H1 (cell line): ENCODE results near the gene MACF1. TPM values are rescaled to one million over a fixed set of nuclear protein-coding genes. Genes with fewer than 3 reads are reported as not detected.

Experiments used
- CTCF ChIA-PET: fragments of 300-600 bp; sonication (Branson Sonifier 250); formaldehyde crosslinking; loops from one replicate; lab custom pipeline; 2021; ENCODE audit not compliant: partially characterized antibody; lab: Charles Lee
- POLR2A ChIA-PET: fragments of 300-600 bp; sonication (Branson Sonifier 250); formaldehyde crosslinking; loops from one replicate; lab custom pipeline; 2021; ENCODE audit warnings: inconsistent platforms; ENCODE audit not compliant: partially characterized antibody; lab: Charles Lee
- DNase-seq, 2 experiments: peaks; one replicate each; pipeline versions ENCODE4 v3.0.0 to v3.0.0-alpha.2; 2010 to 2022; ENCODE audit warnings: low spot score in 2 of 2, low read depth in 1 of 2, mixed read lengths in 1 of 2
- FAIRE-seq: peaks from 2 replicates; lab custom pipeline; 2011; peaks lifted over from hg19 to GRCh38; lab: Jason Lieb, UNC
- H2AFZ ChIP-seq: 2 replicates; pipeline ENCODE4 v1.8.1; 2012; ENCODE audit warnings: low read length, inconsistent platforms
- H2AK5ac ChIP-seq: 2 replicates; pipeline ENCODE4 v1.6.1; 2013; ENCODE audit warnings: low read depth, low read length
- H2BK120ac ChIP-seq: replicated peaks from 2 replicates; pipeline ENCODE3; 2013; ENCODE audit warnings: low read depth, low read length, inconsistent platforms
- H2BK12ac ChIP-seq: 2 replicates; pipeline ENCODE4 v1.6.1; 2013; ENCODE audit warnings: low read depth, low read length
- H2BK15ac ChIP-seq: 2 replicates; pipeline ENCODE4 v1.6.1; 2013; ENCODE audit warnings: low read length
- H2BK20ac ChIP-seq: 2 replicates; pipeline ENCODE4 v1.6.1; 2013; ENCODE audit warnings: low read length
- H2BK5ac ChIP-seq: 2 replicates; pipeline ENCODE4 v1.6.1; 2013; ENCODE audit warnings: low read depth, low read length
- H3K14ac ChIP-seq: 2 replicates; pipeline ENCODE4 v1.6.1; 2013; ENCODE audit warnings: inconsistent platforms; ENCODE audit not compliant: insufficient read length
- H3K18ac ChIP-seq: 2 replicates; pipeline ENCODE4 v1.6.1; 2013; ENCODE audit warnings: low read length; ENCODE audit errors: extremely low read depth
- H3K23ac ChIP-seq: 2 replicates; pipeline ENCODE4 v1.6.1; 2013; ENCODE audit warnings: inconsistent platforms; ENCODE audit not compliant: insufficient read length
- H3K23me2 ChIP-seq: 2 replicates; pipeline ENCODE4 v1.6.1; 2013; ENCODE audit warnings: low read depth, low read length
- H3K27ac ChIP-seq: 2 replicates; pipeline ENCODE4 v1.6.1; 2011; ENCODE audit warnings: low read depth, low read length, inconsistent platforms
- H3K27me3 ChIP-seq, 4 experiments: replicated peaks in 1 of 4; 1 replicate in 1 of 4; 2 replicates in 3 of 4; pipeline versions ENCODE4 v1.6.1 to v1.8.1; 2011 to 2013; ENCODE audit warnings: low read length in 3 of 4, mild to moderate bottlenecking in 3 of 4, inconsistent platforms in 2 of 4, mixed read lengths in 2 of 4, moderate library complexity in 1 of 4; ENCODE audit not compliant: control insufficient read depth in 3 of 4, insufficient read depth in 3 of 4; ENCODE audit errors: extremely low read depth in 1 of 4
- H3K36me3 ChIP-seq, 4 experiments: 2 replicates each; pipeline versions ENCODE4 v1.6.1 to v1.8.1; 2011 to 2013; ENCODE audit warnings: mild to moderate bottlenecking in 4 of 4, low read length in 3 of 4, moderate library complexity in 2 of 4, control low read depth in 1 of 4, inconsistent platforms in 1 of 4; ENCODE audit not compliant: insufficient read depth in 4 of 4, control insufficient read depth in 2 of 4
- H3K4ac ChIP-seq: replicated peaks from 2 replicates; pipeline ENCODE3; 2013; ENCODE audit warnings: low read length, low read depth, mixed read lengths, inconsistent platforms; ENCODE audit not compliant: insufficient read length
- H3K4me1 ChIP-seq, 4 experiments: replicated peaks in 1 of 4; 1 replicate in 1 of 4; 2 replicates in 3 of 4; pipeline versions ENCODE4 v1.6.1 to v1.8.1; 2011 to 2013; ENCODE audit warnings: low read length in 3 of 4, inconsistent platforms in 2 of 4, mixed read lengths in 1 of 4; ENCODE audit not compliant: insufficient read depth in 4 of 4, control insufficient read depth in 3 of 4
- H3K4me2 ChIP-seq, 2 experiments: 2 replicates each; pipeline versions ENCODE4 v1.6.1 to v1.8.1; 2011 to 2013; ENCODE audit warnings: low read depth in 2 of 2, low read length in 2 of 2, control low read depth in 1 of 2, inconsistent platforms in 1 of 2, mild to moderate bottlenecking in 1 of 2; ENCODE audit not compliant: insufficient read depth in 1 of 2
- H3K4me3 ChIP-seq, 4 experiments: fragments of 200-600, 300-600 bp in 1 of 4; sonication (generic), shearing (Covaris generic), sonication (Bioruptor Twin) in 1 of 4; 2 replicates each; pipeline versions ENCODE4 v1.5.1 to v1.8.1; 2011 to 2016; ENCODE audit warnings: low read length in 4 of 4, low read depth in 3 of 4, control low read depth in 2 of 4, inconsistent platforms in 2 of 4, mild to moderate bottlenecking in 2 of 4, mixed read lengths in 1 of 4, moderate library complexity in 1 of 4; ENCODE audit not compliant: insufficient read depth in 2 of 4; ENCODE audit errors: extremely low read depth in 1 of 4
- H3K56ac ChIP-seq: replicated peaks from 2 replicates; pipeline ENCODE3; 2013; ENCODE audit warnings: low read depth, mild to moderate bottlenecking, mixed read lengths, low read length, inconsistent platforms; ENCODE audit not compliant: insufficient read length
- H3K79me1 ChIP-seq: 2 replicates; pipeline ENCODE4 v1.6.1; 2013; ENCODE audit warnings: low read depth, low read length, control low read depth
- H3K79me2 ChIP-seq, 2 experiments: 2 replicates each; pipeline versions ENCODE4 v1.6.1 to v1.8.1; 2012 to 2013; ENCODE audit warnings: low read length in 2 of 2, mild to moderate bottlenecking in 2 of 2, inconsistent platforms in 1 of 2; ENCODE audit not compliant: insufficient read depth in 2 of 2, control insufficient read depth in 1 of 2
- H3K9ac ChIP-seq, 4 experiments: replicated peaks in 1 of 4; 1 replicate in 1 of 4; 2 replicates in 3 of 4; pipeline versions ENCODE4 v1.6.1 to v1.8.1; 2011 to 2013; ENCODE audit warnings: low read depth in 3 of 4, low read length in 3 of 4, control low read depth in 2 of 4, mild to moderate bottlenecking in 2 of 4, moderate library complexity in 2 of 4, inconsistent platforms in 1 of 4; ENCODE audit errors: extremely low read depth in 1 of 4
- H3K9me3 ChIP-seq, 2 experiments: 2 replicates each; pipeline versions ENCODE4 v1.6.1 to v1.8.1; 2012 to 2013; ENCODE audit warnings: mild to moderate bottlenecking in 2 of 2, moderate library complexity in 2 of 2, control low read depth in 1 of 2, inconsistent platforms in 1 of 2, low read depth in 1 of 2, low read length in 1 of 2, mixed read lengths in 1 of 2; ENCODE audit not compliant: insufficient read depth in 2 of 2
- H4K20me1 ChIP-seq, 2 experiments: replicated peaks in 1 of 2; 2 replicates each; pipeline versions ENCODE3 to v1.8.1; 2011 to 2013; ENCODE audit warnings: inconsistent platforms in 2 of 2, low read length in 2 of 2, mild to moderate bottlenecking in 1 of 2; ENCODE audit not compliant: insufficient read depth in 2 of 2, control insufficient read depth in 1 of 2
- H4K5ac ChIP-seq: 2 replicates; pipeline ENCODE4 v1.6.1; 2013; ENCODE audit warnings: low read length, low read depth, mixed read lengths, inconsistent platforms; ENCODE audit not compliant: insufficient read length
- H4K8ac ChIP-seq: 2 replicates; pipeline ENCODE4 v1.8.0; 2013; ENCODE audit warnings: mild to moderate bottlenecking, moderate library complexity, low read length, inconsistent platforms; ENCODE audit not compliant: insufficient read depth; ENCODE audit errors: extremely low read depth
- H4K91ac ChIP-seq: replicated peaks from 2 replicates; pipeline ENCODE3; 2013; ENCODE audit warnings: low read length, mixed read lengths, inconsistent platforms; ENCODE audit not compliant: insufficient read length
- WGBS, 2 experiments: shearing (Covaris generic) in 1 of 2; methylation state at CpG; one replicate each; pipeline versions ENCODE4 v1.1.6 to v1.1.7; 2013 to 2015; ENCODE audit warnings: low lambda C conversion rate in 2 of 2, mixed read lengths in 2 of 2, inconsistent platforms in 1 of 2, low coverage in 1 of 2, missing lambda C conversion rate in 1 of 2; ENCODE audit not compliant: insufficient replicate concordance in 2 of 2, insufficient coverage in 1 of 2, insufficient read length in 1 of 2; ENCODE audit errors: extremely low coverage in 1 of 2, missing lambda C conversion rate in 1 of 2; 5-methylcytosine and 5-hydroxymethylcytosine counted together
- polyA plus RNA-seq, 7 experiments: library from polyadenylated mRNA; depleted of rRNA in 3 of 7; stranded (reverse) in 5 of 7; unstranded in 2 of 7; fragments of >200 nt in 5 of 7; fragments of 200-250 nt in 2 of 7; gene quantifications; 1 replicate in 5 of 7; 2 replicates in 1 of 7; 4 replicates in 1 of 7; pipeline versions ENCODE4 v1.2.1 to v1.2.3, GENCODE V29; 2011 to 2013; ENCODE audit warnings: missing spikeins in 2 of 7, mixed read lengths in 2 of 7
- total RNA-seq: library from RNA; stranded (reverse); fragmentation: NEBNext Ultra II Directional; extraction: Animal tissue kit (Norgen Biotek cat#: 25700); gene quantifications from 2 replicates; pipeline ENCODE4 v1.2.1, GENCODE V29; 2021

Gene MACF1
- total and polyA plus RNA-seq, 2 of the 8 experiments (the other 6 are each of a cell fraction or from before 2014, with no cell fraction given) = 59.8 to 285 TPM

DNA sequence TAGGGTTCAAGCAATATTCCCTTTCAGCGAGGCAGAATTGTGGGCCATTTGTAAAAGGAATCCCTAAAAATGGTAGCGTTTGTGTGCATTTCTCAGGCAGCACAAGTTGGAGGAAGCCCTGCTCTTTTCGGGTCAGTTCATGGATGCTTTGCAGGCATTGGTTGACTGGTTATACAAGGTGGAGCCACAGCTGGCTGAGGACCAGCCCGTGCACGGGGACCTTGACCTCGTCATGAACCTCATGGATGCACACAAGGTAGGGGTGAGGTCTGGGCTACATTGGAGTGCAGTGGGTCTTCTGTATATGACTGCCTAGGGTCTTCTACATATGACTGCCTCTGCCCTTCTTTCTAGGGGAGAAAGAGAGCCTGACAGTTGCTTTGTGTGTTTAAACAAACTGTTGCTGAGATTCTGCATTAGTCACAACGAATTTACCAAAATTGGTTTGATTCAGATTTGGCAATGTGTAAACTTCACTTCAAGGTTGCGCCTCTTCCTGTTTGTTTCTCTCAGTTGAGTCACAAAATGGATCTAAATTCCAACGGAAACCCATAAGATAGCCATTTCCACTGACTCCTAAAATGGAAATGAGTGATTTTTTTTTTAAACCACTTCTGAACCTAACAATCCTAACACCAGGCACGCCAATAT, 246.6 kb downstream of the MACF1 start:
- WGBS, 2 experiments = 91% methylated on average over 10 of the region's 10 CpGs; no CpG with 5 or more reads in 1 of the 2 experiments
- peaks cover 2% of the 10 kb centered on the region in 2 experiments for H4K20me1 ChIP-seq
- no peaks in the 10 kb centered on the region for H3K9me3 ChIP-seq
- no peak overlapping the region for H4K91ac ChIP-seq
- peaks cover 60 to 98% (median 83%) of the 10 kb centered on the region in 4 experiments for H3K36me3 ChIP-seq
- H3K79me2 ChIP-seq = no peaks in the 10 kb centered on the region
- no peak overlapping the region for H3K27ac ChIP-seq
- H3K4me1 ChIP-seq = no peaks in the 10 kb centered on the region
- POLR2A ChIA-PET = no interaction called here
- no peaks in the 10 kb centered on the region for H3K79me1 ChIP-seq
- H3K27me3 ChIP-seq = no peaks in the 10 kb centered on the region
- H3K56ac ChIP-seq = no peak overlapping the region
- H2BK12ac ChIP-seq = no peak overlapping the region
- FAIRE-seq = no peak
- no peak overlapping the region for H3K4ac ChIP-seq
- no peak overlapping the region for H2BK120ac ChIP-seq
- no peak overlapping the region for H3K4me2 ChIP-seq
- H4K5ac ChIP-seq = no peak overlapping the region
- no peak overlapping the region for H3K14ac ChIP-seq
- no peak overlapping the region for H3K4me3 ChIP-seq
- no peak for DNase-seq
- no peak overlapping the region for H4K8ac ChIP-seq
- no peak overlapping the region for H2AK5ac ChIP-seq
- H2BK5ac ChIP-seq = no peak overlapping the region
- H3K9ac ChIP-seq = no peak overlapping the region
- H2BK15ac ChIP-seq = no peak overlapping the region
- H3K18ac ChIP-seq = no peak overlapping the region
- H3K23me2 ChIP-seq = no peaks in the 10 kb centered on the region
- CTCF ChIA-PET = interaction anchor here (1.1 kb wide), 1 partner anchor 88 kb away, joined by 3 read pairs; no protein-coding TSS in a partner anchor
- no peak overlapping the region for H2BK20ac ChIP-seq
- H3K23ac ChIP-seq = no peak overlapping the region
- H2AFZ ChIP-seq = no peak overlapping the region
